ENCODE measurements around the gene EBLN2. TPM values are rescaled to one million over a fixed set of nuclear protein-coding genes. Genes with fewer than 3 reads are reported as not detected.

EBLN2 gene
- total and polyA plus RNA-seq, 9 of the 15 experiments (the other 6 are each of a cell fraction or from before 2014, with no cell fraction given): 0.39 to 4.6 (median 2.2) TPM

DNA sequence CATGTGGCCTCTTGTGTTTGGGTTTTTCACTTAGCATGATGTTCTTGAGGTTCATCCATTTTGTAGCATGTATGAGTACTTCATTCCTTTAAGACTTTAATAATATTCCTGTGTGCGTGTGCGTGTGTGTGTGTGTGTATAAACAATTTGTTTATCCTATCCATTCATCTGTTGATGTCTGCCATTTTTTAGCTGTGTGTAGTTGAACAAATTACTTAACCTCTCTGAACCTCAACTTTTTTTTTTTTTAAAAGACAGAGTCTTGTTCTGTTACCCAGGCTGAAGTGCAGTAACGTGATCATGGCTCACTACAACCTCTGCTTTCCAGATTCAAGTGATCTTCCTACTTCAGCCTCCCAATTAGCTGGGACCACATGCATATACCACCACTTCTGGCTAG, 47.3 kb downstream of the EBLN2 start:
- CTCF ChIA-PET (ENCODE audit: low intra/inter-chr PET ratio): no interaction called here
- POLR2A ChIA-PET: interaction anchor here (0.6 kb wide), 1 partner anchor 1198 kb away, joined by 3 read pairs; no protein-coding TSS in a partner anchor
- no peak overlapping the region for H3K4me3 ChIP-seq
- TF ChIP-seq RBM25 (IDR thresholded peaks at IDR 0.05; ENCODE audit: low read depth, low read length, severe bottlenecking) (peak; percentile 65), HDAC3 (IDR thresholded peaks at IDR 0.05; ENCODE audit: borderline replicate concordance, partially characterized antibody) (no peak), BCOR (IDR thresholded peaks at IDR 0.05) (peak; percentile 66)
- TF ChIP-seq, protein P1, sequence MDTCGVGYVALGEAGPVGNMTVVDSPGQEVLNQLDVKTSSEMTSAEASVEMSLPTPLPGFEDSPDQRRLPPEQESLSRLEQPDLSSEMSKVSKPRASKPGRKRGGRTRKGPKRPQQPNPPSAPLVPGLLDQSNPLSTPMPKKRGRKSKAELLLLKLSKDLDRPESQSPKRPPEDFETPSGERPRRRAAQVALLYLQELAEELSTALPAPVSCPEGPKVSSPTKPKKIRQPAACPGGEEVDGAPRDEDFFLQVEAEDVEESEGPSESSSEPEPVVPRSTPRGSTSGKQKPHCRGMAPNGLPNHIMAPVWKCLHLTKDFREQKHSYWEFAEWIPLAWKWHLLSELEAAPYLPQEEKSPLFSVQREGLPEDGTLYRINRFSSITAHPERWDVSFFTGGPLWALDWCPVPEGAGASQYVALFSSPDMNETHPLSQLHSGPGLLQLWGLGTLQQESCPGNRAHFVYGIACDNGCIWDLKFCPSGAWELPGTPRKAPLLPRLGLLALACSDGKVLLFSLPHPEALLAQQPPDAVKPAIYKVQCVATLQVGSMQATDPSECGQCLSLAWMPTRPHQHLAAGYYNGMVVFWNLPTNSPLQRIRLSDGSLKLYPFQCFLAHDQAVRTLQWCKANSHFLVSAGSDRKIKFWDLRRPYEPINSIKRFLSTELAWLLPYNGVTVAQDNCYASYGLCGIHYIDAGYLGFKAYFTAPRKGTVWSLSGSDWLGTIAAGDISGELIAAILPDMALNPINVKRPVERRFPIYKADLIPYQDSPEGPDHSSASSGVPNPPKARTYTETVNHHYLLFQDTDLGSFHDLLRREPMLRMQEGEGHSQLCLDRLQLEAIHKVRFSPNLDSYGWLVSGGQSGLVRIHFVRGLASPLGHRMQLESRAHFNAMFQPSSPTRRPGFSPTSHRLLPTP (IDR thresholded peaks at IDR 0.05; ENCODE audit: borderline replicate concordance, extremely low read depth, insufficient read length): no peak
- in situ Hi-C loops (cut with MboI) (loop anchor here (10.0 kb wide), 1 partner anchor 396 kb away; no protein-coding TSS in a partner anchor), intact Hi-C loops (cut with micrococcal nuclease) (loop anchor here (10.0 kb wide), 3 partner anchors 66 to 186 kb away; no protein-coding TSS in a partner anchor)
- ATAC-seq: no peak
- no peak overlapping the region for H3K4me2 ChIP-seq (ENCODE audit: insufficient read depth, low read length)
- no TSS peak for BruUV-seq (replicated peaks)
- H2AFZ ChIP-seq (ENCODE audit: low read depth, low read length): no peak overlapping the region
- H3K4me1 ChIP-seq (replicated peaks in 1 of 2; ENCODE audit: control insufficient read depth in 2 of 2, insufficient read depth in 2 of 2, low read length in 2 of 2): no peaks in the 10 kb centered on the region; a peak in 1 of 5 replicates
- peaks cover 0 to 31% of the 10 kb centered on the region in 2 experiments; a peak in 3 of 5 replicates for H3K27me3 ChIP-seq (ENCODE audit: control insufficient read depth in 2 of 2, insufficient read depth in 2 of 2, low read length in 2 of 2)
- H3K36me3 ChIP-seq (ENCODE audit: control insufficient read depth, insufficient read depth, low read length): no peaks in the 10 kb centered on the region
- H3K9ac ChIP-seq (ENCODE audit: insufficient read depth in 1 of 2, low read depth in 2 of 2, low read length in 2 of 2): no peak overlapping the region
- H3K27ac ChIP-seq (ENCODE audit: extremely low read depth, low read depth, low read length): no peak overlapping the region
- 6% methylated on average over 3 of the region's 3 CpGs for whole genome bisulfite sequencing (ENCODE audit: insufficient coverage, low coverage, missing lambda C conversion rate)
- no peak for DNase-seq (ENCODE audit: extremely low read depth in 1 of 4, low spot score in 3 of 4)
- H4K20me1 ChIP-seq (replicated peaks; ENCODE audit: control insufficient read depth, insufficient read depth, low read length): no peaks in the 10 kb centered on the region
- no peaks in the 10 kb centered on the region for H3K9me1 ChIP-seq (ENCODE audit: control insufficient read depth, insufficient read depth, low read length)
- H3K9me3 ChIP-seq (replicated peaks; ENCODE audit: control insufficient read depth, insufficient read depth, low read depth, low read length): no peaks in the 10 kb centered on the region
- no peak for FAIRE-seq
- H3K79me2 ChIP-seq (ENCODE audit: control insufficient read depth, insufficient read depth, low read length): no peaks in the 10 kb centered on the region

Data from K562 (cell line).